HG03159 (cell line): ENCODE measurements around the gene ZCCHC14.
A peak's percentile ranks its signal among the peaks of the same experiment; 100 is the strongest.

Experiments
- ATAC-seq: cut with Tn5 transposase; IDR thresholded peaks from one replicate; pipeline ENCODE4 v1.9.1; 2021; ENCODE audit warnings: mild to moderate bottlenecking, moderate library complexity; ENCODE audit not compliant: unreplicated experiment

ZCCHC14 gene

DNA sequence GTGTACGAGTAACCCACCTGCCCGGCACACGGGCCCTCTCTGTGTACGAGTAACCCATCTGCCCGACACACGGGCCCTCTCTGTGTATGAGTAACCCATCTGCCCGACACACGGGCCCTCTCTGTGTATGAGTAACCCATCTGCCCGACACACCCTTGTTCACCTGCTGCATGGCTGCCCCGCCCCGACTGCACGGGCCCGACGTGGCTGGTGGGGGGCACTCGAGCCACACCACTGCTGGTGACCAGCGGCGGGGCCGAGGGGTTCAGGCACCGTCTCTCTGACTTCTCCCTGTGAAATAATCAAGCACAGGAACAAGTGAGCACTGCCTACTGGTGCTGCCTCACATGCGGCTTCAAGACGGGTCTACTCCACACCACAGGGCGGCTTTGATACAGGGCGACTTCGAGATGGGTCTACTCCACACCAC lies 78.6 kb downstream of the ZCCHC14 start:
- ATAC-seq, result no peak

- no peak for ATAC-seq
Measured at GRCh38 chr16:87412996-87413421, 79.8 kb downstream of the ZCCHC14 start.

DNA sequence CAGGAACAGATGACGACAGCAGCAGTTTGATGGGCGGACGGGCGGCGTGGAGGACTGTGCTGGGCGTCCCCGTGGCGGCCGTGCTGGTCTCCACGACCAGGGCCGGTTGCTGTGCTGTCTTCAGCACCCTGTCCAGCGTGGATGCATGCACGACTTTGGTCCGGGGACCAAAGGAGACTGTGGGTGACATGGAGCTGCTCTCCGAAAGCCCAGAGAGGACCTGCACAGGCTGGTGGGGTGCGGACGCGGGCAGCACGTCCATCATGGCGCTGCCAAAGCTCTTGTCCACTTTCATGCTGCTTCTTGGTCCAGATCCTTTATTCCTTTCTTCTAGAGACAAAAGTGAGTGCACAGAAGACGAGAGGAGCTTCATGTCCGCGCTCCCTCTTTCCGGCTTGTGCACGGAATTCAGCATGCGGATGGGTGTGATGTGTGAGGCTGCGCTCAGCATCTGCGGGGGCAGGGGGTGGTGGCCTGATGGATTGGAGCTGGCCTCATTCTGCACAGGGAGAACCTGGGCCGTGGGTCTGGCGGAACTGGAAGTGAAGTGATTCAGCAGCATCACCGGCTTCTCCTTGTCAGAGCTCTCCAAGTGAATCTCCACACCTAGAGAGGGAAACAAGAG lies 80.3 kb downstream of the ZCCHC14 start:
- no peak for ATAC-seq

DNA sequence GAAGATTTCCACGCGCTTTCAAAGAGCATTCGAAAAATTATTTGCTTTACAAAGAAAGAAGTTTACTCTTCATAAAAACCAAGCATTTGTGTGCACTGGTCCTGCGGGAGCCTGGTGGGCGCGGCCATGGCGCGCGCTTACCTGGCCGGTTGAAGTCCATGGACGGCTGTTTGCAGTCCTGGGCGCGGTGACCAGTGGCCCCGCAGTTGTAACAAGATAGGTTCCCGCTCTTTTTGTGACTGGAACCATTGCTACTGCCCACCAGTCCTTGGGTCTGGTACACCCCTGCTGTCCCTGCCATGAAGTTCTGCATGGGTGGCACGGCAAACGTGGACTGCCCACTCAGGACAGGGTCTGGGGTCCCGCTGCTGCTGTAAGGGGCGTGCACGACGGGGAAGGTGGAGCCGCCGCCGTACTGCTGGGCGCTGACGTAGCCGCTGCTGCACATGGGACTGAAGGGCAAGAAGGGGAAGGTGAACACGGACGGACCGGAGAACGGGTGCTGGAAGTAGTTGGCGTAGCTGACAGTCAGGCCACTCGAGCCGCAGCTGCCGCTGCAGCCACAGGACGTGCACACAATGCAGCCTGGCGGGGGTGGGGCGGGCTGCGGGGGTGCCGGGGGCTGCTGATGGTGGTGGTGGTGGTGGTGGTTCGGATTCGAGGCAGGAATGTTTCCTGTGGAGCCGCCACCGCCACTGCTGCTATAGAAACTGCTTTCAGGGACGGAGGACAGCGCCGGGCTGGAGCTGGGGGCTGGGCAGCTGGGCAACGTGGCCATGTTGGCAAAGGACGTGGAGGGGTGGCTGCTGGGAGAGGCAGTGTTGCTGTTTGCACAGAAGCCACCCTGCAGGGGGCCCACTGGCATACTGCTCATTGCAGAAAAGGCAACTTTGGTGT lies 81.2 kb downstream of the ZCCHC14 start:
- no peak for ATAC-seq

DNA sequence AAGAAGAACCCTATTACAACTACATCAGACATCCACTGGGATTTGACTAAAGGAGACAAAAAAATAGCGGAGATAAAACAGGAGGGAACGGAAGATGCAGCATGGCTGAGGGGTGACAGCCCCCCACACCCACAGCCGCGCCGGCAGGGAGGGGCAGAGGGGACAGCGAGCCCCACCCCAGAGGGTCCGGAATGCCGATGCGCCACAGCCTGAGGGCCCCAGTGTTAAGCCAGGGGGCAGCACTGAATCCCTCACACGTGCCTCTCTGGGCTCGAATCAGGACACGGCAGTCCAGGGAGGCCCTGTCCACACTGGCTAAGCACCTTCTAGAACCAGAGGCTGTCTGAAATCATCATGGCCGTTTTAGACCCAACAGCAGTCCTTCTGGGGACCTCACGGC lies 81.9 kb downstream of the ZCCHC14 start:
- ATAC-seq, result no peak

DNA sequence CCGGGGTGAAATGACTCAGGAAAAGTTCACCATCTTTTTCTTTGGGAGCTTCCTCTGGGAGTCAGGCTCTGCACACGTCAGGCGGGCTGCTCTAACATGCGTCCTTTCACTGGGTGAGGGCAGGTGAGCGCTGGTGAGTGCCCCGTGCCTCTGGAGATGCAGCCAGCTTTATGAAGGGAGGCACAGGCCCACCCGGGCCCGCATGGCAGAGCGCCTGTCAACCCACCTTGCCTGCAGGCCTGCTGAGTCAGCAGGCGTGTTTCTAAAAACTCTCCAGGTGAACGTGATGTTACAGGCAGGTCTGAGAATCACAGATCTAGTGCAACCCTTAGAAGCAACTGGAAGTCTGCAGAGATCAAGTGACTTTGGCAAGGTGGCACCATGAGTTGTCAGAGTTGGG lies 82.3 kb downstream of the ZCCHC14 start:
- no peak for ATAC-seq

DNA sequence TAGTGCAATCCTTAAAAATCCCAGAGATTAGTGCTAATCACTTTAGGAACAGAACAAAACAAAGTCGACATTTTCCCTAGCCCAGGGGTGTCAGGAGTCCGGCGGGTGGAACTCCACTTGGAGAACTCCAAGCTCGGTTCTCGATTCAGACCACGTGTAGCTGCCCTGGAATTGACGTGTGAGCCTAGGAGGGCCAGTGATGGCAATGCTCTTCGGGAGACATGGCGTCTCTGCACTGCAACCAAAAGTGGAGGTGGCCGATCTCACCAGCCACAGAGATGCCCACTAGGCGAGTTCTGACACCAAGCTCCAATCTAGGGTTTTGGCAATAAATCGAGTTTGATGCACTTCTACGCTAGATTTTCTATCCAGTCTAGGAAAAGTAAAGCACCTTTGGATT lies 83.0 kb downstream of the ZCCHC14 start:
- ATAC-seq, result no peak

DNA sequence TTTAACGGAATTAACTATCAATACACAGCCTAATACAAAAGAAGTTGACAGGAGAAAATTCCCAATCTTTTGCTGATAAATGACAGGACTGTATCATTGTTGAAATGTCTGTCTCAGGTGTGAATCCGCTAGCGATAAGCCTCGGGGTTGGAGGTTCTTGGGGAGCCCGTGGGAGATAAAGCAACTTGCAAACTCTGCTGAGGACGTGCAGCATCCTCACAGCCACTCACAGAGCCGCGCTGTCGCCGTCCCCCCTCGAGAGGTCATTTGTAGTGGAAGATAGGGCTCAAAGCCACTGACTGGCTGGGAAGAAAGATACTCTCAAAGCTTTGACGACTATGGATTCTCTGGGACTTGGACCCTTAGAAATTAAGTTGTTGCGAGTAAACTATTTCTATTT lies 83.7 kb downstream of the ZCCHC14 start:
- ATAC-seq, result no peak

DNA sequence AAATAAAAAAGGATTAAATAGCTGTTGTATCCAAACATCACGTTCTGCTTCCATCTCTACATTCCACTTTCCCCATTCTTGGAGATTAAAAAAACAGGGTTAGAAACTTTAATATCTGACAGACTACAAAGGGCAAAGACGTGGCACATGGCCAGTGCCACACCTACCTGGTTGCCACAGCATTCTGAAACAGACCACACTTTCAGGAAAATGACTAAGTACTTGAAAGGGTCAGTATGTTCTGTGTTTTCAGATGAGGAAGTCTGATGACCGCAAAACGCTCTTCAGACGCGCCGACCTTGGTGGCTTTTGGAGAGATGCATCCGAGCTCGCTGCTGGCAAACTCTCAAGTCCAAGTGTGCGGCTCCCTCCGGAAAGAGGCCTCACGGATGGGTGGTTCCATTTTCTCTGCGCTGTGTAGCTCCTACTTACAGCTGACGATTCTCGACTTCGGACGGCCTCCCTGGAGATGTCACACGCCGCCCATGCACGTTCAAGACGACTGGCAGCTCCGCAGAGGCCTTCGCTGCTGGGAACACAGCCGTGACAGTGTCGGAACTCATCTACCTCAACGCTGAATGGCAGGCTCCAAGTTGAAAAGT lies 85.2 kb downstream of the ZCCHC14 start:
- ATAC-seq, result no peak

- no peak for ATAC-seq
Measured at GRCh38 chr16:87406495-87407088, 86.2 kb downstream of the ZCCHC14 start.

DNA sequence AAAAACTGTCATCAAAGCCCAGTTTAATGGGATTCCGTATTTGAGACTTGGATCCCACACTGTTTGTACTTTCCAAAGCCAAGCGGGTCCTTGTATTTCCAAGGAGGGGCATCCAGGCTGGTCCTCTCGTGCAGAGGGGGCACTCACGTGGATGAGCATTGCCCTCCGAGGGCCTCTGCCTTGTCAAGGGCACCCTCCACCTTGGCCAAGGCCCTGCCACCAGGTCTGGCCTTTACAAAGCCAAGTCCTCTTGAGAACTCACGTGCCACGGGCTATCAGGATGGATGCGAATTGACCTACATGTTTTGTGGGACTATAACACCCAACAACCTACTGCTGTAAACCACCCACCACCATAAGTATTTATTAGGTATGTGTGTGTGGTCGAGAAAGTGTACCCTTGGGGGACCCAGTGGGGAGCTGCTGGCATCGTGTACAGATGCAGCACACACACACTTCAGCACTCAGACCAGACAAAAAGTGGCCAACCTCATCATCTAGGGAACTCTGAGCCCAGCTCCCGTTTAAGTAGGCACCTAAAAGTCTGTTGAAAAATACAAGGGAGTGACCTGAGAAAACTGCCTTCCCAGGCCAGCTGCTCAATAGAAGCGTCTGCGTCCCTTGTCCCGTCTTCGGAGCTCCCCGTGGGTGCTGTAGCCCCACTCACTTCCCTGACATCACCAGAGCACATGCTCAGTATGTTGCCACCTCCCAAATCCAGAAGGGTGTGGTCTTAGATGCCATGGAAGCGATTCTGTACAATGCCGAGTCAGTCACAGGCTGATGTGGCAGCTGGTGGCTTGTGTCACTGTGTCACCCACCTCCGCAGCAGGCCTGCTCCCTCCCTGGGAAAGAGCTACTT lies 87.8 kb downstream of the ZCCHC14 start:
- ATAC-seq, result no peak

DNA sequence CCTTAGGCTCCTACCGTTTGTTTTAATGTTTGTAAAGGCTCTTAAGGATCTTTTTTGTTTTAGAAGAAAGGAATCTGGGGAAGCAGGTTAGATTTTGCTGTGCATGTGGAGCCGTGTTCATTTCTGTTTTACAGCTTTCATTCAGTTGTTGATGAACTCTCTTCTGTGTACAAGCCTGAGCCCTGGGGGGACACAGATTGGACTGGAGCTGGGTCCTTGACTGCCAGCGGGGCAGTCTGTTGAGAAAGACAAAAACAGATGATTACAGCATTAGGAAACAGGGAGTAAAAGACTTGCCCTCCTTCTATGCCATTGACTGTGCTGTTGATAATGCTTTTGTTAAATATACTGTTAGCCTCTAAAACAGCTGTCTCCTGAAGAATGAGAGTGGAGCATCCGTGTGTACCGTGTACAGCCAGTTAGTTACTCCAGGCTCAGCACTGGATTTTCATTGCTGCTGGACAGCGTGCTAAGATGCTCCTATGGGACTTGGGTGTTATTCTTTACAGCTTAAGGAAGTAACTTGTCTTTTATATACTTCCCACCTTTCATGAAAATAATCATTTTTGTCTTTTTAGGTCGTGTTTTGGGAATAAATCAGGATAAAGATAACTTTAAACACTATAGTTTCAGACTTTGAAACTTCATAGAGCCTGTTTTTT lies 97.5 kb downstream of the ZCCHC14 start:
- no peak for ATAC-seq

- ATAC-seq, result no peak
Measured at GRCh38 chr16:87393680-87394055, 99.2 kb downstream of the ZCCHC14 start.

DNA sequence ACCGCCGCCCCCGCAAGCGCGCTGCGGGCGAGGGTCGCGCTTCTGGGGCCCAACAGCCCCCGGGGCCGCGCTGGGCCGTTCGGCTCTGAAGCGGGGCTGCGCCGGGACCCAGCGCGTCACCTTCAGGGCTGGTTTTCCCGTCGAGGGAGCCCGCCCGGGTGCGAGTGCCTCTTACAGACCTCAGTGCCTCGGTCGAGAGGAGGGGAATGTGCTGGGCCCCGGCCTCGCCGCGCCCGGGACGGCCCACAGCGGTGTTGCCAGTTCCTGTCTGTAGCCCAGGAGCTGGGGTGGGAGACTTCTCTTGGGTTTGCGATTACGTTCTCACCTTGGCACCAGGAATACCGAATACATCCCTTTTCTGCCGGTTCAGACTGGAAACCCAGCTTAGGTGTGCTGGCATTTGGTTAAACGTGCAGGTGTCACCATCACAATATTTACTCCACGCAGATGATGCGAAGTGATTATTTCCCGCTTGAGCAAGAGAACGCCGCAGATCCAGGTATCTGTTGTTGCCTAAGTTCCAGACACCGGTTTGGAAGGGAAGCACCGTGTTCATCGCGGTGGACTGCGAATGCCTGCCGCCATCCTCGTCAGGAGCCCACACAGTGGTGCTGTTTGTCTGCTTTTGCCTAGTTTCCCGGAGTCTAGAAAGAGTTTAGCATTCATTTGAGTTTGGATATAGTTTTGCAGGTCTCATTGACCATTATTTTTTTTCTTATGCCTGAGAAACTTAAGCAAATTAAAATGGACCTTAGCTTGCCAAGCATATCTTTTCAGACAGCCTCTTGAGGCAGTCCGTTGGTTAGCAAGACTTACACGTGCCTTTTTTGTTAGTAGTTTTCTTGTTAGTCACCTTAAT lies 99.8 kb downstream of the ZCCHC14 start:
- ATAC-seq, result no peak

DNA sequence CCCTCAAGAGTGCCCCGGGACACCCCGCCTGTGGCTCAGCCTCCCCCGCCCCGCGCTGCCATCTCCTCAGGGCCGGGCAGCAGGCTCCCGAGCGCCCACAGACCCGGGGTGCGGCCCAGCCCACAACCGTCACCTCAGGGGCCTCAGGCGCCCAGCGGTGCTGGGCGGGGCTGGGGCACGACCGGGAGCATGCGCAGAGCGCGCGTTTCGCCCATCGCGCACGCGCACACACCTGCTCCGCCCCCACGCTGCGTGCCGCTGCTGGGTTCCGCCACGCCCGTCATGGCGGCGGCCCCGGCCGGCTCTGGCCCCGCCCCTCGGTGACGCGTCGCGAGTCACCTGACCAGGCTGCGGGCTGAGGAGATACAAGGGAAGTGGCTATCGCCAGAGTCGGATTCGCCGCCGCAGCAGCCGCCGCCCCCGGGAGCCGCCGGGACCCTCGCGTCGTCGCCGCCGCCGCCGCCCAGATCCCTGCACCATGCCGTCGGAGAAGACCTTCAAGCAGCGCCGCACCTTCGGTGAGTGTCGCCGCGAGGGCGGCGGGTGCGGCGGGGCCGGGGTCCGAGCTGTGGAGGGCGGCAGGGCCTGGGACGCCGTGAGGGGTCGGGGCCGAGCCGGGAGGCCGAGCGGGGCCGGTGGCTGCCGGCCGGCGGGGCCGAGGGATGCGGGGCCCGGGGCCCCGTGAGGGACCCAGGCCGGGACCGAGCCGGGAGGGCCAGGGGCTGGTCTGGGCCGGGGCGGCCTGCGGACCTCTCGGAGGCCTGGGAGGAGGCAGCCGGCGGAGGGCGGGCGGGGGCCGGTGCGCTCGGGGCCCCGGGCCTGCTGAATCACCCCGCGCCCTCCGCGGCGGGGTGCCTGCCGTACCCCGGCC lies 100.6 kb downstream of the ZCCHC14 start, which contains the start of gene MAP1LC3B:
TSS of gene MAP1LC3B (plus strand) at position 387 of the 871 bp plus-strand sequence. CDS start at position 479, 92 bp downstream.
- peak; percentile 63 for ATAC-seq

DNA sequence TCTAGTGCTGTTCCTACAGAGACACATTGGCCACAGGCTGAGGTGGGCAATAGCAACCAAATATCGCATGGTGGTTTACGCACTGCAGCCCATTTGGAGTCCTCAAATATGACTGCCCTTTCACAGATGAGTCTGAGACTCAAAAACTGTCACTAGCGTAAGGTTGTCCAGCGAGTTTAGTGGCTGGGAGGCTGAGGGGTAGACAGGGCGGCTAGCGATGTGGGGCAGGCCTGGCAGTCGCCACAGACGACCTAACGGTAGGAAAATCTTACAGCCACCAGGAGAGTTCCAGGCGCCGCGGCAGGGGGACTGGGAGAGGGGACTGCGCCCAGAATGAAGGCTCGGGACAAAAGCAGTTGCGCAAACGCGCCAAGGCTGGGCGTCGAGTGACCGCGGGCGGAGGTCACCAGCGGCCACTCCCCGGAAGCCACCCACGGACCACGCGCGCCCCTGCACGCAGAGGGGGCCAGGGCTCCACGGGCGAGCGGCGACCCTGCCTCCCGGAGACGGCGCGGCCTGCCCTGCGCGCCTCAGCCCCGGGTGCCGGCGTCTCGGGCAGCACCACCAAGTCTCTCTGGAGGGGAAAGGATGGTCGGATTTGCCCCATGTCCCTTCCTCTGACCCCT lies 101.4 kb downstream of the ZCCHC14 start:
- ATAC-seq, result peak; percentile 1

DNA sequence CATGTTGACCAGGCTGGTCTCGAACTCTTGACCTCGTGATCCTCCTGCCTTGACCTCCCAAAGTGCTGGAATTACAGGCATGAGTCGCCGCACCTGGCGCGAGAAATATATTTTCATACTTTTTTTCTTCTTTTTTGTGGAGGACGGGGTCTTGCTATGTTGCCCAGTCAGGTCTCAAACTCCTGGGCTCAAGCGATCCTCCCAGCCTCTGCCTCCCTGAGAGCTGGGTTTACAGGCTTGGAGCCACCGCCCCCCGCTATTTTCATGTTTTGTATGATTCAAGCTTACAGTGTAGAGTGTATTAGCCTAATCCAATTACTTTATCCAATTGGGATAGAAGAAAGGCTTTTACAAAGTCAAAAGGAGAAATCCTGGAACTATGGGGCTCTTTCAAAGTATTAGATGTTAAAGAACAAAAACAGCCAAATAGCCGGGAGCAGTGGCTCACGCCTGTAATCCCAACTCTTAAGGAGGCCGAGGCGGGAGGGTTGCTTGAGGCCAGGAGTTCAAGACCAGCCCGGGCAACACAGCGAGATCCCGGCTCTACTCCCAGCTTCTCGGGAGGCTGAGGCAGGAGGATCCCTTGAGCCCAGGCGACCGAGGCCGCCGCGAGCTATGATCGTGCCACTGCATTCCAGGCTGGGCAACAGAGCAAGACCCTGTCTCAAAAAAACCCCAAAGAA lies 102.0 kb downstream of the ZCCHC14 start:
- no peak for ATAC-seq
